Measurements from ENCODE around the gene USP34.
A peak's percentile ranks its signal among the peaks of the same experiment; 100 is the strongest.
"Not testable (repeated sequence)": the region's sequence is repeated elsewhere in the genome, so short reads cannot be mapped to it uniquely, and the experiment has no call there.

The USP34 gene

DNA sequence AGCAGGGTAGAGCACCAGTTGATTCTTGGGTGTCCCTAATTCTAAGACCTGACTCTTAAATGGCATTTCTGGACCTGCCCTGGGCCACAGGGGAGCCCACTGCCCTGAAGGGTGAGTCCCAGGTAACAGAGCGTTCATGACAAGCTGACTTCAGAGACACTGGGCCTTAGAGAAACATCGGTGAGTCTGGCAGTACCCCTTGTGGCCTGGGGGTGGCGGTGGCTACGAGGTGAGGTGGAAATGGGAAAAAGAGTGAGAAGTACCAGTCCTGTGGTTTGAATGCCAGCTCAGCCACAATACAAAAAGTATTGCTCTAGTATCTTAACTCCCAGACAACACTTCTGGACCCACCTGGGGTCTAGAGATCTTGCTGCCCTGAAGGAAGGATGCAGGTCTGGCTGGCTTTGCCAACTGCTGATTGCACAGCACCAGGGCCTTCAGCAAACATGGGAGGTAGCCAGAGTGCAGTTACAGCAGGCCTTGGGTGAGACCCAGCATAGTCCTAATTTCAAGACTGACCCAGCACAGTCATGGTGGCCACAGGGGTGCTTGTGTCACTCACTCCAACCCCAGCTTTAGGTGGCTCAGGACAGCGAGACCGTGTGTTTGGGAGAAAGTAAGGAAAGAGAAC lies 44.5 kb downstream of the USP34 start:
- FAIRE-seq: no peak

DNA sequence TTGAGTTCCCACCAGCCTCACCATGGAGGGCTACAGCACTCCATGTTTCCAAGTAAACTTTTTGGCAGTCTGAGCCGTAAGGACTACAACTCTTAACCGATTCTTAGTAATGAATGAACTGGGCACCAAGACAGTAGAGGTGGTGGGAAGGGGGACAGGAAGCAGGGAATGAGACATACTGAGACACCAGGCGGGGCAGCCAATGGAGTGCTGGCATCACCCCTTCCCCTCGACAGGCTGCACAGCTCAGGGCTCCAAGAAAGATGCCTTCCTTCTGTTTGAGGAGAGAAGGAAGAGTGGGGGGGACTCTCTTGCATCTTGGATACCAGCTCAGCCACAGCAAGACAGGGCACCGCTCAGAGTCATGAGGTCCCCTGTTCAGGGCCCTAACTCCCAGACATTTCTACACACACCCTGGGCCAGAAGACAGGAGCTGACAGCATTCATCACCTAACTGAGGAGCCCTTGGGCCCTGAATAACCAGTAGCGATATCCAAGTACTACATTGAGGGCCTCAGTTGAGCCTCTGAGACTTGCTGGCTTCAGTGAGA lies 45.2 kb downstream of the USP34 start:
- FAIRE-seq: no peak

DNA sequence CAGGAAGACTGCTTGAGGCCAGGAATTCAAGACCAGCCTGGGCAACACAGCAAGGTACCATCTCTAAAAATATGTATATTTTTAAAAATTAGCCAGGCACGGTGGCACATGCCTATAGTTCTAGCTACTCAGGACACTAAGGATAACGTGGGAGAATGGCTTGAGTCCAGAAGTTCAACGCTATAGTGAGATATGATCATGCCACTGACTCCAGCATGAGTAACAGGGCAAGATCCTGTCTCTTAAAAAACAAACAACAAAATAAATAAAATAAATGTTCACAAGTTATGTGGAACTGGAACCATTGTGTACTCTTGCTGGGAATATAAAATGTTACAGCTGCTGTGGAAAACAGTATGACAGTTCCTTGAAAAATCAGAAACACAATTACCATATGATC lies 47.2 kb downstream of the USP34 start:
- no peak for FAIRE-seq

DNA sequence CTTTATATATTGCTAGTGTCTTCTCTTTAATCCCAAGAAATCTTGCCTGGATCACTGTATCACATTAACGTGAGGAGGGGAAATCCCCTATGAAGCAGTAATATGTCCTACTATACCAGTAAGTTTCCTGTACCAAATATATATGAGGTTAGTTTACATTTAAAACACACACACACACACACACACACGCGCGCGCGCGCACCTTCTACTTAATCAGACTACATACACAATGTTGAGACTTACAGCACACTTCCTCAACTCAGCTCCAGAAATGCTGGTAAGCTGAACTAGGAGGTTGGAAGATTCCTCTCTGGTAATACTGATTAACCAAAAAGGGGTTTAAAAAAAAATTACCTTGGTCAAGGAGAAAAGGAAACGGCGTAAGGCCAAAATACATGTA lies 49.3 kb downstream of the USP34 start:
- FAIRE-seq: no peak

DNA sequence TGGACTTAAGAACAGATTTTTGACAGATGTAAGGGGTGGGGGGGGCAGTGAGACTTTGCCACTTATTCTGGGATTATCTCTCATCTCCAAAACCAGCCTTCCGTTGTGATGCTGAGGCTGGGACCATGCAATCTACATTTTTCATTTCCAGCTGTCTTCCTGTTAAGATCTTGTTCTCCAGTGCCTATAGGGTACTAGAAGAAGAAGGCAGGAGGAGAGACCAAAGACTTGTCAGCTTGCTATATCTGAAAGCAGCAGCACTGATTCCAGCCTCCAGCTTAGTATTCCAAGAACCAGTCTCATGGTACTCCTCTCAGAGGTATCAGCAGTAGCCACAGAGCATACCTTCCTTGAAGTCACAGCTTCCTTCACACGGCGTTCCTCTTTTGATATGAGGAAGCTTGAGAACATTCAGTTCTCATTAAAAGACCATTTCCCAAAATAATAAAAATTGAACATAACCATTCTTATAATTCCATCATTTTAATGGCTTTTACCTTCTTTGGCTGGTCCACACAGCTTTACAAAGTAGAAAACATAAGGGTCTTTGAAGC lies 49.8 kb downstream of the USP34 start:
- no peak for FAIRE-seq

DNA sequence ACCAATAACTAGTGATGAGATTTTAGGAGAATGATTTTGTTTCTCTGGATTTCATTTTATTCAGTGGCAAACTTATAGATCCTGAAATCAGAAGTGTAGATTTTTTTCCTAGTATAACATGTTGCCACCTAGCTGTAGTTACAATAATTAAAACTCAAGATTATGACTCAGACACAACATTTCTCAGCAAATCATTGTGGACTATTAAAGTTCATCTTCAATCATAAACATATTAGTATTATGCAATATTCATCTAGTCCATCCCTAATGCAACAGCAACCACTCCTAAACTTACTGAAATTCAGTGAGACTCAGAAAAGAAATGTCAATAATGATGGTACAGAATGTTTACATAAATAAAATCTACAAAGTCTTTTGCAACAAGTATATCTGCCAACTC lies 51.3 kb downstream of the USP34 start:
- peak; percentile 5 for FAIRE-seq

DNA sequence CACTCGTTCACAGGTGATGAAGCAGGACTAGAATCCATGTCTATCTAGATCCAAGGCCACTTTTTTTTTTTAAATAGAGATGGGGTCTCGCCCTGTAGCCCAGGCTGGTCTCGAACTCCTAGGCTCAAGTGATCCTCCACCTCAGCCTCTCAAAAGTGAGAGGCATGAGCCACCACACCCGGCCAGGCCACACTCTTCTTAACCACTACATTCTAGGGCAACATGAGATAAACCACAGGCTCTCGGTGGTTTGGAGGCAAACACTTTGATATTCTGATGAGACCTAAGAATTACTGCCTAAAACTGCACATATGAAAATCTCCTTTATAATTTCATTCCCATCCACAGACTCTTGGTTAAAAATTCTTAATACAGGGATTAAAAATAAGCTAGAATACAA lies 51.8 kb downstream of the USP34 start:
- FAIRE-seq: no peak

DNA sequence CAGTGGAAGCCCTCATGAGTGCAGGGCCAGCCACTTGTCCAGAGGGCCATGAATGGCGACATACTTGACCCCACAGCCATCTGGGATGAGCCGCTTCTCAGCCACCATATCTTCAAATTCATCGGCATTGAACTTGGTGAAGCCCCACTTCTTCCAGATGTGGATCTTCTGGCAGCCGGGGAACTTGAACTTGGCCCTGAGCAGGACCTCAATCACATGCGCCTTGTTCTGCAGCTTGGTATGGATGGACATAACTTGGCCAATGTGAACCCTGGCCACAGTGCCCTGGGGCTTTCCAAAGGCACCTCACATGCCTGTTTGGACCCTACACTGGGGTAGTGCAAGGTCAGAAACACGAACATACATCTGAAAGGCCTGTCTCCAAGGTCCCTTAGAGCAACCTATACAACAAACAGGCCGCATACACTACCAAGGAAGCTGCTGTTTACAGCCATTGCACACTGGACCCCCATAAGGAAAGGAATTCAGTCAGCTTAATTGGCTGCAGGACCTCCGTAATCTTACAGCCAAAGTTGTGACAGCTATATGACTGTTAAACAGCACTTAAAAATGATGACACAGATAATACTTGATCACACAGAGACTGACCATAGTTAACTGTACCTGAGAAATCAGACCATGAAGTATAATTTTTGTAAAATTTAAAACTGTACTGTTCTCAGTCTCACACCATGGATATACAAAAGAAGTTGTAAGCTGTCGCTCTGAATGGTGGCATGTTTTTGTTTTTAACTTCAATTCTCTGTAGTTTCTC lies 53.8 kb downstream of the USP34 start:
- no peak for FAIRE-seq

DNA sequence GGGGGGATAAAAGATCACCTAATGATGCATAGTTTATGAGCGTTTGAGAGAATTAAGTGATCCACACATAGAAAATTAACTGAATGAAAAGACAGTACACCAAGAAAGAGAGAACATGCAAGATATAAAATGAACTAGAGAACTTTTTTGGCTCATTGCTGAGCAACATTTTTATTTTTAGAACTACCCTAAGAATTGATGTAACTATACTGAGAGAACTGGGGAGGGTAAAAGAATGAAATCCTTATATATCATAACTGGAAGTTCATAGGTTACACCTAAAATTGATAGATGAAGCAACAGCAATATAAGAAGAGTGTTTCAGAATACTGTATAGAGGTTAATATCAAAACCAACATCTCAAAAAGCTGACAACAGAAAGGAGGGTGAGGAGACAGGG lies 55.6 kb downstream of the USP34 start:
- no peak for FAIRE-seq

DNA sequence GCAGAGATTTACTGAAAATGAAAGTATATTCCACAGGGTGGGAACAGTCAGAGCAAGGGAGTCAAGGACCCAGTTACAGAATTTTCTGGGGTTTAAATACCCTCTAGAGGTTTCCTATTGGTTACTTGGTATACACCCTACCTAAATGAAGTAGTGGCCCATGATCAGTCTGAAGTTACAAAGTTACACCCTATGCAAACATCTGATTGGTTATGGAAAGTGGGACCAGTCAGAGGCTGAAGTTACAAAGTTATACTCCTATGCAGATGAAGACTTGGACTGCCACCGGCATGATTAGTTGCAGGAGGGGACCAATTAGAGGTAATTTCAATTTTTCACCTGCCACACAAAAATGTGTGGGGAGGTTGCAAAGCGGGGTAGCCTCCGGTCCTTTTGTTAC lies 56.2 kb downstream of the USP34 start:
- FAIRE-seq: no peak

DNA sequence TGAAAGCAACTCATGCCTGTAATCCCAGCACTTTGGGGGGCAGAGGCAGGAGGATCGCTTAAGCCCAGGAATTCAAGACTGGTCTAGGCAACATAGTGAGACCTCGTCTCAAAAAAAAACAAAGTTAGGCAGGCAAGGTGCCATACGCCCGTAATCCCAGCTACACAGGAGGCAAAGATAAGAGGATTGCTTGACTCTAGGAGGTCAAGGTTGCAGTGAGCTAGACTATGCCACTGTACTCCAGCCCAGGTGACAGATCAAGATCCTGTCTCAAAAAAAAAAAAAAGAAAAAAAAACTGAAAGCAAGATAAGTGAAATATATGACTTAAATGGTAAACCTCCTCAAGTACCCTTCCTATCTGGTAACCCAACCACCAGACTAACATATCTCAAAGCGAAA lies 59.8 kb downstream of the USP34 start:
- no peak for FAIRE-seq

DNA sequence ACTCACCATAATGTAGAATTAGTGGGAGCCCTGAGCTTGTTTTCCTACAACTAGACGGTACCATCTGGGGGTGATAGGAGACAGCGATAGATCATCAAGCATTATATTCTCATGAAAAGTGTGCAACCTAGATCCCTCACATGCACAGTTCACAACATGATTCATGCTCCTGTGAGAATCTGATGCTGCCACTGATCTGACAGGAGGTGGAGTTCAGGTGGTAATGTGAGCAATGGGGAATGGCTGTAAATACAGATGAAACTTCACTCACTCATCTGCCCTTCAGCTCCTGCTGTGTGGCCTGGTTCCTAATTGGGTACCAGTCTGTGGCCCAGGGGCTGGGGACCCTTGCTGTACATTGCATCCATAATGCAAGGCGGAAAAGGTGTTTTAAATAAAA lies 60.7 kb downstream of the USP34 start:
- no peak for FAIRE-seq

DNA sequence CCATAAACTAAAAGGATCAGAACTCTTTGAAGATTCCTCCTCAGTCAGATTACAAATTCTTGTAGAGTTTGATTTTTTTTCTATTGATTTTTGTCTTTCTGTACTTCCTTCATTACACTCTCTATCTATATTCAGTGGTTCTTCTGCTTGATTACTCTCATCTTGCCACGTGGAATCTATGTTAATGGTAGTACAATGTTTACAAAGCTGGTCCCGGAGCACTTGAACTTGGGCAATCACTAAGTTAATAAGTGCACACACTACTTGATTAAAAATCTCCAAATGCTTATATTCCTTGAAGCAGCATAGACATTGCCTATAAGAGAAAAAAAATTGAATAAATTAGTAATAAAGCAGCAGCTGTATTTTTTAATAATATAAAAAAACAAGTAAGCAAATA lies 65.1 kb downstream of the USP34 start:
- peak; percentile 49 for FAIRE-seq

DNA sequence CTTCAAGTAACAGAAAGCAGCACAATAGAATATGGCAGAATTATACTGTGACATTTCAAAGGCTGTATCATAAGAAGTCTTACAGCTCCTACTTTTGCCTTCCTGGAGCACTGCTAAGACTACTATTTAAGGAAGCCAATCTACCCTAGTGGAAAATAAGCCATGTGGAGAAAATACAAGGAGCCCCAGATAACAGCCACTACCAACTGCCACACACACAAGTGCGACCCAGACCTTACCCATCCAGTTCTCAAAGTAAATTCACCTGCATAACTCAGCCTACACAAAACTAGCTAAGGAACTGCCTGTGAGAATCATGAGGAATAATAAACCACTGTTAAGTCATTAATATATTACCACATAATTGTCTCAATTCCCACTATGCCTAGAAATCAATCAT lies 66.4 kb downstream of the USP34 start:
- FAIRE-seq: no peak

DNA sequence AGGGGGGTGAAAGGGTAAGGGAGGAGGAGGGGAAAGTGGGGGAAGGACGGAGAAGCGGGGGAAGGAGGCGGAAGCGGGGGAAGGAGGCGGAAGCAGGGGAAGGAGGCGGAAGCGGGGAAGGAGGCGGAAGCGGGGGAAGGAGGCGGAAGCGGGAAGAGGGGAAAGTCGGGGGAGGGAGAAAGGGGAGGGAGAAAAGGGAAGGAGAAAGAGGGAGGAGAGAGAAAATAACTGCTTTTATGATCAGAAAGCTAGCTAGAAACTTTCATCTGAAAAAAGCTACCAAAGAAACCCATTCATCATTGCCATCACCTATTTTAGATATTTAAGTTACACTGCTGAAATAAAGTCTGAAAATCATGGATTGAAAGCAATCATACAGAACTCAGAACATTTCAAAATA lies 72.5 kb downstream of the USP34 start:
- FAIRE-seq: no peak

DNA sequence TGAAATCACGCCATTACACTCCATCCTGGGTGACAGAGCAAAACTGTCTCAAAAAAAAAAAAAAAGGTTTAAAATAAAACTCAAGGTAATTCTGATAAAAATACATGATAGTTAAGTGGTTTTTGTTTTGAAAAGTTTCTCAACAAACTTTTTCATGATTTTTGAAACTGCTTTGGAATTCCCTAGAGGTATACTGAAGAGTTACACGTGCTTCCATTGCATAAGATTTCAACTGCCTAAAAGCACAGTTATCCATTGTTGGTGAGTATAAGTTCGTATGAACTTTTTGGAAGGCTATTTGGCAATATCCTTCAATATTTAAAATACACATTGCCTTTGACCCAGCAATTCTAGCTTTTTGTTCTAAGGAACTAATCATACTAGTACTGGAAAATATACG lies 74.9 kb downstream of the USP34 start:
- no peak for FAIRE-seq

DNA sequence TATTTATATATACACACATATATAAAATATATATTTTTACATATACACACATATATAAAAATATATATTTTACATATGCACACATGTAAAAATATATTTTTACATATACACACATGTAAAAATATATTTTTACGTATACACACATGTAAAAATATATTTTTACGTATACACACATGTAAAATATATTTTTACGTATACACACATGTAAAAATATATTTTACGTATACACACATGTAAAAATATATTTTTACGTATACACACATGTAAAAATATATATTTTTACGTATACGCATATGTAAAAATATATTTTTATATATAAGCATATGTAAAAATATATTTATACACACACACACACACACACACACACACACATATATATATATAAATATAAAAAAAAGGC lies 83.3 kb downstream of the USP34 start:
- not testable (repeated sequence) for FAIRE-seq

DNA sequence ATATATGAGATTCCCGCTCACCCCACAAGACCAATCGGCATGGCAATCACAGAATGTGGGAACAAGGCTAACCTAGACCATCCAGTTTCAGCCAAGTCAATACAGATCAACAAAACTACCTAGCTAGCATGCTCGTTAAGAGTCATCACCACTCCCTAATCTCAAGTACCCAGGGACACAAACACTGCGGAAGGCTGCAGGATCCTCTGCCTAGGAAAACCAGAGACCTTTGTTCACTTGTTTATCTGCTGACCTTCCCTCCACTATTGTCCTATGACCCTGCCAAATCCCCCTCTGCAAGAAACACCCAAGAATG lies 90.0 kb downstream of the USP34 start:
- FAIRE-seq: not testable (repeated sequence)

DNA sequence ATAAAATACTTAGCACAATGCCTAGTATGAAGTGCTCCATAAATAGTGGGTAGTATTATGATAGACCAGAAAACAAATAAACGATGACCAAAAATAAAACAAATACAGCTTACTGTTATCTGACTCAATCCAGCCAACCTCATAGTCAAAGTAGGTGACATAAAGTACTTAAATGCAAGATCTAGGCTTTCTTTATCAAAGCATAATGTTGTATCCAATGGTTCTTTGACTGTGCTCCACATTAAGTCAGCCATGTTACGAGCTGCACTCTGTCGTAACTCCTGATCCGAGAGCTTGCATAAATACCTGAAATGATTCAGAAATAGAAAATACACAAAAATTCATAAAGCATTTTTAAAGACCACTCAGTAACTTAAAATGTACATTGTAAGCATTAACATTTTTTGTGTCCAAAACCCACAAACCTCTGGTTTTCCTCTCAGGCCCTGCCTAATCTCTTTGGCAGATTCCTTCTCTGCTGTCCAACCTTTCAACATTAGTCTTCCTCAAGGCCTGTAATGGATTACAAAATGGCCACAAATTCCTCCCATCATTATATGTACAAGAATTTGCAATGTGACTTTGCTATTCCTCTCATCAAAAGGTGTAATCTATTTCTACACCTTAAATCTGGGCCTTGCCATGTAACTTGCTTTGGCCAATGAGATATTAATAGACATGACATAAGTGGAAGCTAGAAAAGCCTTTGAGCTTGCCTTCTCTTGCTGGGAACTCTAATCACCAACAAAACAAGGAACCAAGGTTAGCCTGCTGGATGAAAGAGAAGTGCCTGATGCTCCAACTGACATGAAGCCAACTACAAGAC lies 90.6 kb downstream of the USP34 start:
- FAIRE-seq: no peak

DNA sequence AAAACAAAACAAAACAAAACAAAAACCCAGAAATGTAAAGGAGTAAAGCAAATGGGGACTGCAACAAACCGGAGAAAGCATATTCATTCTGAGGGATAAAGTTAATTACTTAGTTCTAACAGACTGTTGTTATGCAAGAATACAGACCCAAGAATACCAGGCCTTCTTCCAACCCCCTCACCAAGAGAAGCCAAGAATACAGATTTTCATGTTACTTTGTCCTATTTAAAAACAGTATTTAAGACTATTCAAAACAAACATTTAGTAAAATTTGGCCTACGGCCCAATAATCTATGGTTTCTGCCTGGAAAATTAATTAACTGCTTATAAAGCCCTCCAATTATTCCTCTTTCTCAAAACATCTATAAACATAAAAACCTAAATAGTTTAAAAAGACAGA lies 91.4 kb downstream of the USP34 start:
- FAIRE-seq: no peak

DNA sequence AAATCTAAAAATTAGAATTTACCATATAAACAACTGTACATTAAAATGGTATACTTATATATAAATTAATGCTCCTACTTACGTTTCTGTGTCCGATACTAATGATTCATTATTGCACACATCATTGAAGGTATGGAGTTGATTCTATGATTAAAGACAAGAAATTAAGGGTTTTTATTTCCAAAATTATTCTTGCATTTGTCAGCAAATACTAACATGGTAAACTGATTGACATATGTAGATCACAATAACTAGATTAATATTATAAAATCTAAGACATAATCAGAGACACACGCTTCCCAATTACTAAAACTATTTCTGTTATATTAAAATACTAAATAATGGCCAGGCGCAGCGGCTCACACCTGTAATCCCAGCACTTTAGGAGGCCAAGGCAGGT lies 92.6 kb downstream of the USP34 start:
- no peak for FAIRE-seq

DNA sequence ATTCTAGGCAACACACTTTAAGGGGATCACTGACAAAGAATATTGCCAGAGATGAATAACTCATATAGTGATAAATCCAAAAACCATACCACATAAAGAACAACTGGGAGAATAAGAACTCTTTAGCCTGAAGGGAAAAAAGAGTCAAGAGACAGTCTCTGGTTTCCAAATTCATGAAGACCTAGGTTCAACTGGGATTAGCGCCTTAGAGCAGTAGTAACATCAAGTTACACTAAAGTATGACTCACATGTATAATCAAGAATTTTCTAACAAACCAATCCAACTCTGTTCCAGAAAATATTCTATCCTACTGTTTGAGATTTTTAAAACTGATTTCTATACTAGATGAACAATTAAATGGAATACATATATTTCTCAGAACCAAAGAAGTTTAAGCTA lies 93.8 kb downstream of the USP34 start:
- FAIRE-seq: no peak

DNA sequence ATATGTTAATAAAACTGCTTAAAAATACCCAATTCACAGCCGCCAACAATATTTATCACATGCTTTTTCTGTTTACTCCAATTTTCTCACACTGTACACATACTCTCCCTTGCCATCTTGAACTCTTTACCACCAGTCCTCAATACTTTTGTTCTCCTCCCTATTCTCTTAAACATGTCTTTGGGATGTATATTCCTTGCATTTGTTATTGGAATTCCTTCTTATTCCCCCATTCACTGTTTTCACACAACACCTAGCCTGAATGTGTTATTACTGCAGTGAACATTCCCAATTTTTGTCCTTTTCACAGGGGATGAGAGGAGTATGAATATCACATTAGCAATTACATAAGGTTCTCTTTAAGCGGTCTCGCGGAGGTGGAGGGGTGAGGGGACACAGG lies 94.7 kb downstream of the USP34 start:
- no peak for FAIRE-seq

DNA sequence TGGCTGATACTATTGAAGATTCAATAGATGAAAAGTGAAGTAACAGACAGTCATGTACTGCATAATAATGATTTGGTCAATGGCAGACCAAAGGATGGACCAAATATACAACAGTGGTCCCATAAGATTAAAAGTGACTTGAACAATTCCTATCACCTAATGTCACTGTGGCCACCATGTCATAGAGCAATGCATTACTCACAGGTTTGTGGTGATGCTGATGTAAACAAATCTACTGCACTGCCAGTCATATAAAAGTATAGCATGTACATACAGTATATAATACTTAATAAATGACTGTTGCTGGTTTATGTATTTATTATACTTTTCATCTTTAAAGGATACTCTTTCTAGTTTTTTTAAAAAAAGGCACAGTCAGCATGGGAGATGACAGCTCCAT lies 99.9 kb downstream of the USP34 start:
- FAIRE-seq: no peak
